A673 (cell line): ENCODE results near the gene KRTAP13-4.

Experiments used
- CTCF ChIP-seq: fragments of 300-800, 200-600 bp; sonication (generic); conservative IDR thresholded peaks from 2 replicates; pipeline ENCODE4 v1.5.1; 2017; ENCODE audit warnings: low read depth, mild to moderate bottlenecking, antibody characterized with exemption, low read length, moderate library complexity, mixed read lengths
- EZH2 ChIP-seq: fragments of 200-600 bp; sonication (generic); IDR thresholded peaks from 2 replicates; pipeline ENCODE4 v1.6.1; 2017; ENCODE audit warnings: borderline replicate concordance, low read depth, mild to moderate bottlenecking, mixed read lengths, antibody characterized with exemption, low read length; ENCODE audit not compliant: poor library complexity, severe bottlenecking

GRCh38 chr21:30430170-30430655 lies at the start of gene KRTAP13-4:
- TF ChIP-seq CTCF (no peak), EZH2 (no peak)
